Measurements from ENCODE around the gene RPS6KB2. TPM values are rescaled to one million over a fixed set of nuclear protein-coding genes. Genes with fewer than 3 reads are reported as not detected.

RPS6KB2 gene
- total RNA-seq, 1 donor from 2014 or later: 40.0 TPM

- no peak for DNase-seq
- no peak for ATAC-seq
- H3K27me3 ChIP-seq: no peaks in the 10 kb centered on the region
- intact Hi-C loops (cut with DNase I): no loop called here
- peaks cover 20% of the 10 kb centered on the region for H3K4me1 ChIP-seq
- H3K36me3 ChIP-seq: no peaks in the 10 kb centered on the region
- no peak overlapping the region for H3K27ac ChIP-seq
- TF ChIP-seq, protein P1, sequence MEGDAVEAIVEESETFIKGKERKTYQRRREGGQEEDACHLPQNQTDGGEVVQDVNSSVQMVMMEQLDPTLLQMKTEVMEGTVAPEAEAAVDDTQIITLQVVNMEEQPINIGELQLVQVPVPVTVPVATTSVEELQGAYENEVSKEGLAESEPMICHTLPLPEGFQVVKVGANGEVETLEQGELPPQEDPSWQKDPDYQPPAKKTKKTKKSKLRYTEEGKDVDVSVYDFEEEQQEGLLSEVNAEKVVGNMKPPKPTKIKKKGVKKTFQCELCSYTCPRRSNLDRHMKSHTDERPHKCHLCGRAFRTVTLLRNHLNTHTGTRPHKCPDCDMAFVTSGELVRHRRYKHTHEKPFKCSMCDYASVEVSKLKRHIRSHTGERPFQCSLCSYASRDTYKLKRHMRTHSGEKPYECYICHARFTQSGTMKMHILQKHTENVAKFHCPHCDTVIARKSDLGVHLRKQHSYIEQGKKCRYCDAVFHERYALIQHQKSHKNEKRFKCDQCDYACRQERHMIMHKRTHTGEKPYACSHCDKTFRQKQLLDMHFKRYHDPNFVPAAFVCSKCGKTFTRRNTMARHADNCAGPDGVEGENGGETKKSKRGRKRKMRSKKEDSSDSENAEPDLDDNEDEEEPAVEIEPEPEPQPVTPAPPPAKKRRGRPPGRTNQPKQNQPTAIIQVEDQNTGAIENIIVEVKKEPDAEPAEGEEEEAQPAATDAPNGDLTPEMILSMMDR (IDR thresholded peaks at IDR 0.05): no peak
- H3K9me3 ChIP-seq: no peaks in the 10 kb centered on the region
- H3K4me3 ChIP-seq: no peak overlapping the region
These were observed 17.1 kb upstream of the RPS6KB2 start for GRCh38 chr11:67410984-67411784.

DNA sequence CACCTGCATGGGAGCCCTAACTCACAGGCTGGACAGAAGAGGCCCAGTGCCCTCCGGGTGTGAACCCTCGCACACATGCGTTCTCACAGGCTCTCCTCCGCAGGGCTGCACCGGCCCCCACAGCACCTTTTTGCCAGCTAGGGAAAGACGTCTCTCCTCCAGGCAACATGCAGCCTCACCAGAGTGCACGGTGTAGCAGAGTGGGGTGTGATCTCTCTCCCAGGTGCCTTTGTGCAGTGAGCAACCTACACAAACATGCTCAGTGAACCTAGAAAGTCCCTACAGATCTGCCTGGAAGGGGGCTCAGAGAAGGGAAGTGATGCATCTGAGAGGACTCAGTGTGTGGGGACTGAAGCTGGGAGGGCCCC is 16.5 kb upstream of the RPS6KB2 start:
- DNase-seq: no peak
- TF ChIP-seq, protein P1 (IDR thresholded peaks at IDR 0.05): no peak
- ATAC-seq: no peak
- H3K27ac ChIP-seq: no peak overlapping the region
- intact Hi-C loops (cut with DNase I): no loop called here
- no peaks in the 10 kb centered on the region for H3K9me3 ChIP-seq
- peaks cover 23% of the 10 kb centered on the region for H3K4me1 ChIP-seq
- H3K36me3 ChIP-seq: no peaks in the 10 kb centered on the region
- H3K27me3 ChIP-seq: no peaks in the 10 kb centered on the region
- H3K4me3 ChIP-seq: no peak overlapping the region

DNA sequence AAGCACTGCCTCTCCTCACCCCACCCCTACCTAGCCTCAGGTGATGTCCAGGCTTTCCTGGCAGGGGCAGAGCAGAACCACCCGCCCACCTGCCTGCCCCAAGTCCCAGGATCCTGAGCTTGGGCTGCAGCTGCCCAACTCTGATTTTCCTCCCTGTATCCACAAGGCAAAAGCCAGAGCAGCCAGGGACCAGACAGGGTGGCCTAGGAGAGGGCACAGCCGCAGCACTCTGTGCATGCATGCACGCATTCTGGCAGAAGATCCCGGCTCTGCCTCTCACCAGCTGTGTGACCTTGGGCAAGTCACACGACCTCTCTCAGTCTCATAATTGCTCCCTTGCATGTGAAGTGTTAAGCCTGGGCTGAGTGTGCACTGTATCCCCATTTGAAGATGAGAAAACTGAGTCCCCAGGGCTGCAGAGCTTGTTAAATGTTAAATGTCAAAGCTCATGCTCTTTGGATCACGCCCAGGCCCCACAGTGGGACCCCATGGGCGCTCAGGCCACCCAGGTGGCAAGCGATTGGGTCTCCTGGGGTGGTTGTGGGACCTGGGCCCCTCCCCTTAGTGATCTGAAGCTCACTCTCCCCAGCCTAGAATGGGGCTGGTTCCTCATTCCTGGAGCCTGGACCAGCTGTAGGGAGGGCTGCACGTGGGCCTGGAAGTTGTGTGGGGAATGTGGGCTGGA is 15.7 kb upstream of the RPS6KB2 start:
- H3K4me3 ChIP-seq: no peak overlapping the region
- no peak for DNase-seq
- H3K4me1 ChIP-seq: peaks cover 27% of the 10 kb centered on the region
- no peaks in the 10 kb centered on the region for H3K36me3 ChIP-seq
- H3K27ac ChIP-seq: no peak overlapping the region
- no peaks in the 10 kb centered on the region for H3K9me3 ChIP-seq
- intact Hi-C loops (cut with DNase I): no loop called here
- TF ChIP-seq, protein P1 (IDR thresholded peaks at IDR 0.05): no peak
- H3K27me3 ChIP-seq: no peaks in the 10 kb centered on the region
- ATAC-seq: no peak

- no peak for DNase-seq
- TF ChIP-seq, protein P1 (IDR thresholded peaks at IDR 0.05): no peak
- Histone ChIP-seq H3K36me3 (no peaks in the 10 kb centered on the region), H3K9me3 (no peaks in the 10 kb centered on the region), H3K27me3 (no peaks in the 10 kb centered on the region), H3K4me1 (peaks cover 28% of the 10 kb centered on the region), H3K4me3 (no peak overlapping the region), H3K27ac (no peak overlapping the region)
- ATAC-seq: no peak
- intact Hi-C loops (cut with DNase I): no loop called here
These were observed 14.9 kb upstream of the RPS6KB2 start for GRCh38 chr11:67413266-67413849.

GRCh38 chr11:67415501-67416304 is 12.6 kb upstream of the RPS6KB2 start, which contains the start of gene CARNS1:
Gene CARNS1, plus strand, starts transcription at chr11:67415678. Its CDS starts 522 bp downstream, at chr11:67416200.
- no peaks in the 10 kb centered on the region for H3K27me3 ChIP-seq
- no peaks in the 10 kb centered on the region for H3K36me3 ChIP-seq
- peak within 1 kb of the TSS; percentile 40 for H3K4me3 ChIP-seq
- DNase-seq: no peak
- no peak within 1 kb of the TSS for H3K27ac ChIP-seq
- H3K4me1 ChIP-seq: peaks cover 35% of the 10 kb centered on the region
- TF ChIP-seq, protein P1 (IDR thresholded peaks at IDR 0.05): no peak
- intact Hi-C loops (cut with DNase I): no loop called here
- ATAC-seq: peak; percentile 2
- no peaks in the 10 kb centered on the region for H3K9me3 ChIP-seq
